ENCODE results near the gene RILP.
"Not testable (repeated sequence)": the region's sequence is repeated elsewhere in the genome, so short reads cannot be mapped to it uniquely, and the experiment has no call there.

The RILP gene

DNA sequence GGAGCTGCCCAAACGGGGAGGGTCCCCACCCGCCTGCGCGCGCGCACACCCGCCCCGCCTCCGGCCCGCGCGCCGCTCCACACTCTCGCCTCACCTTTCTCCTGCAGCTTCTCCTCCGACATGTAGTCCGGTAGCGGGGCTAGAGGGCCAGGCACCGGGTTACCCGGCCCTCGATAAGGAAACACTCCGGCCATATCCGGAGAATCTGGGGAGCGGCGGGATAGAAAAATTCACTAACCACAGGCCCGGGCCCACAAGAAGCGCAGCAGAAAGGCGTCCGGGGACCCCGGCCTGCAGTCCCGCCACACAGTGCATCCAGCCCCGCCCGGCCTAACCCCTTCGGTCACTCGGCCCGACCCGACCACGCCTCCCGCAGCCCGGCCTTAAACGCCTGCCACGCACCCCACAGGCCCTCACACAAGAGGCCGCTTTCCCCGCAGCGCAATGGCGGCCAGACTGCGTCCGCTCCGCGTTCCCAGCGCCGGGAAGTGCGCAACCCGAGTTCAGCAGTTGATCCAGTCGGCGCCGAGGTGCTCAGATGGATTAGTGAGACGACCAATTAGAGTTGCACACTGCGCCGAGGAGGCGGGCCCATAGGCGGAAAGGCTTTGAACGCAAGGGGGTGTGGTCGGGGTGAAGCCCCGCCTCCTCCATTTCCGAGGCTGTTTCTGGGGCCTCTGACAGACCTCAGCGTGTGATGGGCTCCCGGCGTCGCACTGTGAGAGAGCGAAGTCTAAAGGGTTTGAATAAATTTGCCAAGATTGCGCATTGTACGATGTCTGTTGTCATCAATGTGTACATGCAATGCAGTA is 34.9 kb upstream of the RILP start, which contains the start of gene PRPF8:
PRPF8 (minus strand) TSS at position 490 of the 812 bp plus-strand sequence; CDS start at position 194, 296 bp downstream.
- peak within 1 kb of the TSS; percentile 87 for H3K4me3 ChIP-seq (ENCODE audit: low read depth, low read length)
- TF ChIP-seq, protein P1, sequence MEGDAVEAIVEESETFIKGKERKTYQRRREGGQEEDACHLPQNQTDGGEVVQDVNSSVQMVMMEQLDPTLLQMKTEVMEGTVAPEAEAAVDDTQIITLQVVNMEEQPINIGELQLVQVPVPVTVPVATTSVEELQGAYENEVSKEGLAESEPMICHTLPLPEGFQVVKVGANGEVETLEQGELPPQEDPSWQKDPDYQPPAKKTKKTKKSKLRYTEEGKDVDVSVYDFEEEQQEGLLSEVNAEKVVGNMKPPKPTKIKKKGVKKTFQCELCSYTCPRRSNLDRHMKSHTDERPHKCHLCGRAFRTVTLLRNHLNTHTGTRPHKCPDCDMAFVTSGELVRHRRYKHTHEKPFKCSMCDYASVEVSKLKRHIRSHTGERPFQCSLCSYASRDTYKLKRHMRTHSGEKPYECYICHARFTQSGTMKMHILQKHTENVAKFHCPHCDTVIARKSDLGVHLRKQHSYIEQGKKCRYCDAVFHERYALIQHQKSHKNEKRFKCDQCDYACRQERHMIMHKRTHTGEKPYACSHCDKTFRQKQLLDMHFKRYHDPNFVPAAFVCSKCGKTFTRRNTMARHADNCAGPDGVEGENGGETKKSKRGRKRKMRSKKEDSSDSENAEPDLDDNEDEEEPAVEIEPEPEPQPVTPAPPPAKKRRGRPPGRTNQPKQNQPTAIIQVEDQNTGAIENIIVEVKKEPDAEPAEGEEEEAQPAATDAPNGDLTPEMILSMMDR (IDR thresholded peaks at IDR 0.05; ENCODE audit: low read depth, low read length): no peak

DNA sequence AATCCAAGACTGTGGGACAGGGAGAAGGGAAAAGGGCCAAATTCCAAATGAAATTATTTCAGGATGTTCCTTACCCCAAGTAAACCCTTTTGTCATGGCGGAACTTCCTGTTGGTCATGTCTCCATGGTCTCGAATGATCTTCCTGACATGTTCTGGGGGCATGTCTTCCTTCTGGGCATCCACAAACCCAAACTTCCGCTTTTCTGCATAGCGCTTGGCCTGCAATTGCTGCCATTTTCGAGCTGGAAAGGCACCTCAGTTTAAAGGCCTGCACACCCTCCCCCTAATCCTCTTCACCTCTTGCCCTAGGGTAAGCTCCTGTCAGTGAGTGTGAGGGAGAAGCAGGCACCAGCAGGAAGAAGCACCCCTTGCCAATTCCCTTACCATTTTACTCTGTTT is 33.8 kb upstream of the RILP start:
- TF ChIP-seq, protein P1 (IDR thresholded peaks at IDR 0.05; ENCODE audit: low read depth, low read length): no peak
- peak overlapping the region; percentile 87 for H3K4me3 ChIP-seq (ENCODE audit: low read depth, low read length)

DNA sequence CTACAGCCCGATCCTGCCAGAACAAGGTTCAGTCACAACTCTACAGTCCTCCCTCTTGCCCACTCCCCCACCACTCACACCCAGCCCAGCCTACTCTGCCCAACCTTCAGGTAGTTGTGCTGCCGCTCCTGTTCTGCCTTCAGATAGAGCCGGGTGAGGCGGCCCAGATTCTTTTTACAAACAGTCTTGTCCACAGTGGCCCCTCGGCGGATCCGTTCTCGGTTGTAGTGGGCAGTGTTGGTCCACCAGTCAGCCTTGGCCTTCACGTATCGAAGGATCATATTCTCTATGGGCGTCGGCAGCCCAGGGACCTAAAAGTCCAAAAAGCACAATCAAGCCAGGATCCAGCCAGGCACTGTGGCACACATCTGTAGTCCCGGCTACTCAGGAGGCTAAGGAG is 26.7 kb upstream of the RILP start:
- H3K4me3 ChIP-seq (ENCODE audit: low read depth, low read length): no peak overlapping the region
- TF ChIP-seq, protein P1 (IDR thresholded peaks at IDR 0.05; ENCODE audit: low read depth, low read length): no peak

DNA sequence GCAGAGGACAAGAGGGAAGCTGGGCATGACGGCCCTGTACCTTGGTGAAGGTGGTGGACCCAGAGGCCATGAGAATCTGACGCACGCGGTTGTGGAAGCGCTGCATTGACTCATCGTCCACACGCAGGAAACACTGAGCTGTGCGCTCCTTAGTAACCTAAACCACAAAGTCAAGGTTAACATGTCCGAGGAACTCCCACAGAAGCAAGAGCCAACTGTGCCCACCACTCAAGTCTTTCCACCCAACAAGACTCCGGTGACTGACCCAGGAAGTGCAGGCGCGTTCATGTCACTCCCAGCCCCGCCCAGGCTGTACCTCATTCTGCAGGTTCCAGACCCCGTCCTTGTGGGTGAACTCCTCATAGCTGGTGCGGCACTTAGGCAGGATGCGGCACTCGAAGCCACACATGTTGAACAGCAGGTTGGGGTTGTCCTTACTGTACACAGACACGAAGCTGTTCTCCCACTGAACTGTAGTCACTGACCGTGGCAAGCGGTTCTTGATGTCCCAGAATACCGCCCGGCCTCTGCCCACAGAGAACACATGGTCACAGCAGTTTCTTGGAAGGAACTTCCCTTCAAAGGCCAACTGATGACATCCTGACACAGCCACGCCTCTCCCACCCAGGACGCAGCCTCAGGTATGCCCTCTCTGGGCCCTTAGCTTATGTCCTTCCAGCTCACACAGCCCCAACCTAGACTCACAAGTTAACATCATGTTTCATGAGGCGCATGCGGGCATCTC is 23.5 kb upstream of the RILP start:
- TF ChIP-seq, protein P1 (IDR thresholded peaks at IDR 0.05; ENCODE audit: low read depth, low read length): no peak
- H3K4me3 ChIP-seq (ENCODE audit: low read depth, low read length): no peak overlapping the region

DNA sequence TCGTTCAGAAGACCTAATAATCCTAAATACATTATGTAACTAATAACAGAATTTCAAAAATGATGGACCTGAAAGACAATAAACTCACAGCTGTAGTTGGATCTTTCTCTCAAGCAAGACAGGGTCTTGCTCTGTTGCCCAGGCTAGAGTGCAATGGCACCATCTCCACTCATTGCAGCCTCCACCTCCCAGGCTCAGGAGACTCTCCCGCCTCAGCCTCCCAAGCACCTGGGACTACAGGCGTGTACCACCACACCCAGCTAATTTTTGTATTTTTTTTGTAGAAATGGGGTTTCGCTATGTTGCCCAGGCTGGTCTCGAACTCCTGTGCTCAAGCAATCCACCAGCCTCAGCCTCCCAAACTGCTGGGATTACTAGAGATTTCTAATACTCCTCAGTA is 14.3 kb upstream of the RILP start:
- not testable (repeated sequence) for H3K4me3 ChIP-seq (ENCODE audit: low read depth, low read length)

DNA sequence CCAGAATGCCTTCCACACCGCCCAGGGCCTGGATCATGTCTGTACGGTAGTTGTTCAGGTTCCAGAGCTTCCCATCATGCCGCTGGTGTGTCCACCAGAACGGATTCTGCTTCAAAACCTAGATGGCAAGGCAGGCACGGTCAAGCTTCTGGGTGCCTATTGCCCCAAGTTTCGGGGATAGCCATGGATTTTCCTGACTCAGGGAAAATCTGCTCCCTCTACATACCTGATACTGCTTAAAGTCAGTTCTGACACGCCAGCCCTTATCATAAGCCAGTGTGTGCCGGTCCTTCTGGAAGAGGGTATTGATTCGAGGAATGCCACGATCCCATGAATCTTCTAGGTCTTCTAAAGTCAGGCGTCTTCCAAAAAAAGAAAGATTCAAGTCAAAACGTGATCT is 11.4 kb upstream of the RILP start:
- no peak overlapping the region for H3K4me3 ChIP-seq (ENCODE audit: low read depth, low read length)
- TF ChIP-seq, protein P1 (IDR thresholded peaks at IDR 0.05; ENCODE audit: low read depth, low read length): no peak

DNA sequence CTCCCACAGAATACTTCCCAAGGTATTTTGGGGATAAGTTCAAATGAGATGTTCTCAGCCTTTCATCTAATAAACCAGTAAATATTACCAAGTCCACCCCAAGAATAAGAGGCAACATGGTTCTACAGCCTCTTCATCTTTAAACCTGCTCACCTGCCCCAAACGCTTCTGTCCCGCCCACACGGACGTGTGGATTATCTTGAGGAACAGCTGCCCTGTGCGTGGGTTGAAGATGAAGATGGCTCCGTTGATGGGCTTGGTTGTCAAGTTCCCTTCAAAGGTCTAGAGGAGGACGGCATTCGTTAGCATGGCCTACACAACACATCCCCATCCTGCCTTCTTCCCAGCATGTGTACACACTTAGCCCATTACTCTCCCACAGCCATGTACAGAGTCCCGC is 8.4 kb upstream of the RILP start:
- TF ChIP-seq, protein P1 (IDR thresholded peaks at IDR 0.05; ENCODE audit: low read depth, low read length): no peak
- no peak overlapping the region for H3K4me3 ChIP-seq (ENCODE audit: low read depth, low read length)

Data from WI38 (cell line).